ENCODE results near the gene MEAK7. TPM values are rescaled to one million over a fixed set of nuclear protein-coding genes. Genes with fewer than 3 reads are reported as not detected.

MEAK7 gene
- total RNA-seq, 1 donor from 2014 or later: 21.8 TPM

DNA sequence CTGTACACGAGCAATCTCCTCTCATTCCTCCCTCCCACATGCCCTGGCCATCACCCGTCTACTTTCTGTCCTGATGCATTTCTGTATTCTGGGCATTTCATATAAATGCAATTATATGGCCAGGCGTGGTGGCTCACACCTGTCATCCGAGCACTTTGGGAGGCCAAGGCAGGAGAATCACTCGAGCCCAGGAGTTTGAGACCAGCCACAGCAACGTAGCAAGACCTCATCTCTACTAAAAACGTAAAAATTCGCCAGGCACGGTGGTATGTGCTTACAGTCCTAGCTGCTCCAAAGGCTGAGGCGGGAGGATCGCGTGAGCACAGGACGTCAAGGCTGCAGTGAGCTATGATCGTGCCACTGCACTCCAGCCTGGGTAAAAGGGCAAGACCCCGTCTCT lies 4.8 kb downstream of the MEAK7 start:
- ATAC-seq (no peak), DNase-seq (ENCODE audit: low spot score) (peak; percentile 44)
- intact Hi-C loops (cut with DNase I): no loop called here

GRCh38 chr16:84498859-84499620 lies 5.4 kb downstream of the MEAK7 start:
- ATAC-seq (no peak), DNase-seq (ENCODE audit: low spot score) (no peak)
- intact Hi-C loops (cut with DNase I): no loop called here

GRCh38 chr16:84498223-84498610 lies 6.2 kb downstream of the MEAK7 start:
- intact Hi-C loops (cut with DNase I): no loop called here
- DNase-seq (ENCODE audit: low spot score) (no peak), ATAC-seq (no peak)

- no peak for DNase-seq (ENCODE audit: low spot score)
- ATAC-seq: no peak
- intact Hi-C loops (cut with DNase I): no loop called here
These were observed 6.8 kb downstream of the MEAK7 start for GRCh38 chr16:84497418-84498222.

DNA sequence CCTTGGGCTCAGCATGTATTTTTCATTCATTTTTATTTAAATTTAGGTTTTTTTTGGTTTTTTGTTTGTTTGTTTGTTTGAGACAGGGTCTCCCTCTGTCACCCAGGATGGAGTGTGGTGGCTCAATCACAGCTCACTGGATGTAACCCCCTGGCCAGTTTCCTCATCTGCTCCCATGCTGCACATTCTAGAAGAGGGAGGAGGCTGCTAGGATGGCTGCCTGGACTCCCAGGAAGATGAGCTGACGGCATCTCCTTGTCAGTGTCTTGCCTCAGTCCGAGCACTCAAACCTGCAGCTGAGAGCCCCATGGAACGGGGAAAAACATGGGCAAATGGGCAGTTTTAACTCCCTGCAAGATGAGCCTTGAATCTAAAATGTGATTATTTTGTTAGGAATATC lies 7.5 kb downstream of the MEAK7 start:
- DNase-seq (ENCODE audit: low spot score) (no peak), ATAC-seq (no peak)
- intact Hi-C loops (cut with DNase I): no loop called here

DNA sequence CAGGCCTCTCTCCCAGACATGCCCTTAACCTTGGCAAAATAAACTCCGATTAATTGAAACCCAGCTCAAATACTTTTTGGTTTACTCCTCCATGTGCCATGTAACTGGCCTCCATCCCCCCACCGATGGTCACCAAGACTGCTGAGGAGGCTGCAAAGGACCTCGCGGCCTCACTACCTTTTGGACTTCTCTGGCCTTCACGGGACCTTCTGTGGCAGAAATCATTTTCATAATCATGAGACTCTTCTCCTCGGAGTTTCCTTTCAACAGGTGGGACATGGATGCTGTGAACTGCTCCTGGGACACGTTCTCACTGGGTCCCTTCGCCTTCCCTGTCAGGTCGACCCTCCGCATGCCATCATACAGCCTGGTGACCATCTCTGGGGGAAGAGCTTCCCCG lies 9.0 kb downstream of the MEAK7 start:
- no peak for DNase-seq (ENCODE audit: low spot score)
- intact Hi-C loops (cut with DNase I): no loop called here
- ATAC-seq: no peak

- DNase-seq (ENCODE audit: low spot score): no peak
- intact Hi-C loops (cut with DNase I): loop anchor here (10.0 kb wide), 2 partner anchors 304 to 524 kb away; partner anchors contain the start of genes NECAB2 and TAF1C
- ATAC-seq: no peak
These were observed 15.3 kb downstream of the MEAK7 start for GRCh38 chr16:84489131-84489530.

GRCh38 chr16:84487358-84487757 lies 17.1 kb downstream of the MEAK7 start:
- DNase-seq (ENCODE audit: low spot score) (no peak), ATAC-seq (no peak)
- intact Hi-C loops (cut with DNase I): loop anchor here (10.0 kb wide), 2 partner anchors 303 to 523 kb away; partner anchors contain the start of genes NECAB2 and TAF1C

DNA sequence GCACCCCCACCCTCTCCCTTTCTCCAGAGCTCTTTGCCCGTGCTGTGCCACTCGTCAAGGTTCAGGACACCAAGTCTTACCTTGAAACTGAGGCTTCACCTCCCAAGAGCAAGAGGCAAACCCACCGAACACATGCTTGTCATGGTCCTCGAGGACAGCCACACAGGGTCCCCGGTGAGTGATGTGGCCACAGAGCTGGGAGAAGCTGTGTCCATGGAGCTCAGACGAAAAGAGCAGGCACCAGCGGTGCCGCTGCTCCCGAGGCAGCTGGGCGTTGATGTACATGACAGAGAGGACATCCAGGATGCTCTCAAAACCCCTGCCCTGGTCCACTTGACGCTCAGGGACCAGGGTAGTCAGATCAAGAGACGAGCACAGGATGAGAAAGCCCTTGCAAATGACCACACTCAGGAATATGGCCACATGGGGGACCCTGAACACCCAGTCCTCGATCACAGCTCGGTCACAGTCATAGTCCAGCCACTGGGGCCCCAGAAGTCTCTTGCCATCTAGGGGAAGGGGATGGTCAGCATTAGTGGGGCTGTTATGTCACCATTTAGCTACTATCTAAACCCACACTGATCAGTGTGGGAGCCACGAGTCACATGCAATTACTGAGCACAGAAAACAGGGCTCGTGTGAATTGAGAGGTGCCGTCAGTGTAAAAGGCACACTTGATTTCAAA lies 17.8 kb downstream of the MEAK7 start:
- DNase-seq (ENCODE audit: low spot score) (no peak), ATAC-seq (no peak)
- intact Hi-C loops (cut with DNase I): loop anchor here (10.0 kb wide), 2 partner anchors 302 to 522 kb away; partner anchors contain the start of genes NECAB2 and TAF1C

GRCh38 chr16:84486126-84486525 lies 18.3 kb downstream of the MEAK7 start:
- DNase-seq (ENCODE audit: low spot score) (no peak), ATAC-seq (no peak)
- intact Hi-C loops (cut with DNase I): loop anchor here (10.0 kb wide), 2 partner anchors 301 to 521 kb away; partner anchors contain the start of genes NECAB2 and TAF1C

DNA sequence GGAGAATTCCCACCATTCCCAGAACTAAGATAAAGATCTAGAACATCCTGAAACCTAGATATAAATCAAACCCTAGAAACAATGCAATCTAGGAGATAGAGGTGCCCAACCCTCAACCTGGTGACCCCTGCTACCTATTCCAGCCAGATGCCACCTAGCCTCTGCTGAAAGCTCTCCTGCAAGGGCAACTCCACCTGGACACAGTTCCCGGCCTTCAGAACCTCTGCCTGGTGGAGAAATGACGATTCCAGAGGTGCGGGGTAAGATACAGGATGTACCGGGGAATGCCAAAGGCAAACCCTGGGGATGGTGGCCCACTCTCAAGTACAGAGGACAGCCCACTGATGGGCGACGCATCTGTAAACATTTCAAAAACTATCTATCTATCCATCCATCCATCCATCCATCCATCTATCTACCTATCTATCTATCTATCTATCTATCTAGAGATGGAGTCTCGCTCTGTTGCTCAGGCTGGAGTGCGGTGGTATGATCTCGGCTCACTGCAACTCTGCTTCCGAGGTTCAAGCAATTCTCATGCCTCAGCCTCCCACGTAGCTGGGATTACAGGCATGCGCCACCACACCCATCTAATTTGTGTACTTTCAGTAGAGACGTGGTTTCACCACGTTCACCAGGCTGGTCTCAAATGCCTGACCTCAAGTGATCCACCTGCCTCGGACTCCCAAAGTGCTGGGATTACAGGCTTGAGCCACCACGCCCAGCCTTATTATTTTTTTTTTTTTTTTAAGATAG lies 19.0 kb downstream of the MEAK7 start:
- DNase-seq (ENCODE audit: low spot score): no peak
- intact Hi-C loops (cut with DNase I): loop anchor here (10.0 kb wide), 2 partner anchors 301 to 521 kb away; partner anchors contain the start of genes NECAB2 and TAF1C
- no peak for ATAC-seq

DNA sequence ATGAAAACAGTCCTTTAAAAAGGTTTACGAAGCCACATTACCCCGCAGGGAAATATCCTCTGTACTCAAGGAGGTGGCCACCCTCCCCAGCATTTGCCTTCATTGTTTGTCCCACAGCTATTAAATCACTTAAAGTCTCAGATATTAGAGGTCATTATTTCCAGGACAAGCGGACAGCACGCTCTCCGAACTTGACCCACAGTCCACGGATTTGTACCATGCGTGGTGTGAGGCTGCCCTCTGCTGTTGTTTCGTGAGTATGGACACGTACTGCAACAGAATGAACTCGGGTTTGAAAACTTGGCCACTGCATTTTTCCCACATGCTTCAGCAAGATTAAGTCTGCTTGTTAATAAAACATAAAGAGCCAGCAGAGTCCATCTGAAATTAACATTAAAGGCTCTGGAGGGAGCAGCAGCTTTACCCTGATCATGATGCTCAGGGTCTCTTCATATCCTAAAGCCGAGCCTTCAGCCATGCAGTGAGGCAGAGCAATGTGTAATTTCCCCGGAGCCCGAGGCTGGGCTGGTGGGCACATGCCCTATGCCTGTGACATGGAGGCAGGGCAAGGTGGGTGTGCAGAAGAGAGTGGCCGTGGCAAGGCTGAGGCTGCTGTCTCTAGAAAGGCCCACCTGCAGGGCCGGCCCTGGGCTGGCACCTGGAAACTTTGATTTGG lies 19.7 kb downstream of the MEAK7 start:
- peak; percentile 90 for ATAC-seq
- intact Hi-C loops (cut with DNase I): loop anchor here (5.0 to 10.0 kb wide), 3 partner anchors 207 to 520 kb away; partner anchors contain the start of genes NECAB2 and TAF1C
- peak; percentile 88 for DNase-seq (ENCODE audit: low spot score)

GRCh38 chr16:84483882-84484565 lies 20.4 kb downstream of the MEAK7 start:
- ATAC-seq (peak; percentile 6), DNase-seq (ENCODE audit: low spot score) (peak; percentile 55)
- intact Hi-C loops (cut with DNase I): loop anchor here (5.0 to 10.0 kb wide), 3 partner anchors 207 to 519 kb away; partner anchors contain the start of genes NECAB2 and TAF1C

DNA sequence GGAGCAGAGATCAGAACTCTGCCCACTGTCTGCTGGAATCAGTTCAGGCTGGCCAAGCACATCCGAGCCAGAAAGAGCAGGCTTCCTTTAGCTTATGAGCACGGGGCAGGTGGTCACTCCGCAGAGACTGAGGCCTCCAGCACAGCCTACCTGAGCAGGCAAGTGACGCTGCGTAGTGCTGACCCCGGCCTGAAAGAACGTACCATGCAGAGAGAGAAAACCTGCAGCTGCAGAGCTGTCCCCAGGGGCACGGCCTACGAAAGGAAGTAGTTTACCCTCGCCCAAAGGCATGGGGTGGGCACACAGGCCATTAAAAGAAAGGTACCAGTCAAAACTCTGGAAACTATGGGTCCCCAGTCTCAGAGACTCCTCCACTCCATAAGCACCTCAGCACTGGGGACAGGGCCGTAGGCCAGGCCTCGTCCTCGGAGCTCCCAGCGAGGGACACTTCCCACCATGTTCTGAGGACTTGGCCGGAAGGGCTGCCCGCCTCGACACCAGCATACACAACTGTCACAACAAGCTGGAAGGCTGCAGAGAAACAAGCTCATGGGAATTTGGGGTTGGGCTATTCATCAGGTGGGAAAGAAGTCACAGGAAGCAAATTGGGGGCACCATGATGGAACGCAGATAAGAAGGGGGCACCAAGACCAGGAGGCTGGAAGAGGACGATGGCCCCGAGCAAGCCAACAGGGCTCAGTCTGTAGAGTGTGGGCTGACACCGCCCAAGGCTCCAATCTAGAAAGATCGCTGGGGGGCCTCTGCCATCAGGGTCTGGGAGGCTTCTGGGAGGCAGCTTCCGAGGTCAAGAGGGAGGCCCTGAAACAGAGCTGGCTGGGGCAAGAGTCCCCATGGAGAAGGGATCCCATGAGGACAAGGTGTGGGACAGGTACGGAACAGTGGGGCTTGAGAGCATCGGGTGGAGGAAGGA lies 21.2 kb downstream of the MEAK7 start:
- intact Hi-C loops (cut with DNase I): loop anchor here (5.0 to 10.0 kb wide), 3 partner anchors 206 to 518 kb away; partner anchors contain the start of genes NECAB2 and TAF1C
- peak; percentile 51 for DNase-seq (ENCODE audit: low spot score)
- ATAC-seq: no peak

GRCh38 chr16:84482001-84482891 lies 22.2 kb downstream of the MEAK7 start:
- DNase-seq (ENCODE audit: low spot score) (peak; percentile 71), ATAC-seq (peak; percentile 20)
- intact Hi-C loops (cut with DNase I): loop anchor here (5.0 to 10.0 kb wide), 3 partner anchors 205 to 517 kb away; partner anchors contain the start of genes NECAB2 and TAF1C
